ENCODE results near the gene WWP2. TPM values are rescaled to one million over a fixed set of nuclear protein-coding genes. Genes with fewer than 3 reads are reported as not detected.

The WWP2 gene
- total RNA-seq, 2 experiments from 2014 or later = 41.9 to 43.0 TPM

DNA sequence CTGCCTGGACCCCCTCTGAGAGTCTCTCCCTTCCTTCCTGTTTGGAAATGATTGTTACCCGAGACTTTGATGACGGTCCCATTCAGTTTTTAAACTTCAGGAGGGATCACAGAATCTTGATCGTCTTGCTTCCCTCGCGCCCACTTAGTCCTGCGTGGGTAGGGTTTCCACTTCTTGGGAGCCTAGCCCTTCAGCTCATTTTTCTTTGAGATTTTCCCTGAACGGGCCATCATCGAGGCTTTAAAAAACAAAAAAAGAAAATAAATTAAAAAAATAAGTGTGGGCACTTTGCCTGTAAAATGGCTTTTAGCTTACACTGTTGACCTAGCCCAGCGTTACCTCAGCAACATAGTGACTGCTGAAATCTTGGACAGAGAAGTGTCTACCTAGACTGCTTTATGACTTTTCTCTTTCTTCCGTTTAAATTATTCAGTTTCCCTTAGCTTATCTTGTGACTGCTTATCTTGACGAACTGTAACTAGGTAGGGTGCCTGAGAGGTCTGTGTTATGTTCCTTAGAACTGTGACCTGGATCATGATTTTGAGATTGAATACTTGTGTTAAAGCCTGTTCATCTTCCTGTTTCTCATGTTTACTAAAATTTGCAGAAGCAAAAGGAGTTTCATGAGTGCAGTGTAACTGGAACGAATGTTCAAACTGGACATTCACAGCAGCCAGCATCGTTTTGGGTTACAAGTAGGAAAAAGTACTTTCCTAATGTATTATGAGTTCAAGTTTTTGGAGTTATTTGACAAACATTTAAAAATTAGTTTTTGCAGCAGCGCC, 874 bp downstream of the WWP2 start:
- Histone ChIP-seq H3K9me3 (ENCODE audit: control insufficient read depth in 1 of 2, insufficient read depth in 1 of 2, low read length in 2 of 2) (no peaks in the 10 kb centered on the region), H3K27ac (ENCODE audit: low read depth in 1 of 2, low read length in 2 of 2) (peak overlapping the region; percentile 86 to 90), H3K4me3 (ENCODE audit: low read length) (peak overlapping the region; percentile 98), H3K27me3 (ENCODE audit: control insufficient read depth in 1 of 2, insufficient read depth in 2 of 2, low read length in 2 of 2) (no peaks in the 10 kb centered on the region), H3K4me1 (ENCODE audit: insufficient read depth, low read length) (peaks cover 20% of the 10 kb centered on the region), H3K36me3 (ENCODE audit: insufficient read depth, low read length) (no peaks in the 10 kb centered on the region)
- peak; percentile 63 for ATAC-seq (ENCODE audit: poor library complexity)
- ChIA-PET POLR2A (interaction anchor here (0.6 to 2.4 kb wide), 10 partner anchors 9 to 540 kb away, joined by 3 to 38 read pairs (median 4); partner anchors contain the start of genes AARS1, CYB5B, NOB1 and NQO1), CTCF (interaction anchor here (0.6 to 3.6 kb wide), 2 partner anchors 8 to 53 kb away, joined by 3 to 17 read pairs; partner anchors contain the start of gene NOB1)
- H3K4me1 Mint-ChIP-seq (ENCODE audit: low read depth) = peaks cover 40% of the 10 kb centered on the region
- peaks cover 23% of the 10 kb centered on the region for H3K36me3 Mint-ChIP-seq (ENCODE audit: low read depth)
- peak in 5 of 14 experiments; percentile 10 to 57 (median 50) for DNase-seq
- peak overlapping the region; percentile 86 for H3K4me3 Mint-ChIP-seq
- no peaks in the 10 kb centered on the region for H3K9me3 Mint-ChIP-seq
- H3K27me3 Mint-ChIP-seq = no peaks in the 10 kb centered on the region
- intact Hi-C loops (cut with DNase I, micrococcal nuclease) = loop anchor here (2.0 to 5.0 kb wide), 3 partner anchors 196 to 452 kb away; partner anchors contain the start of genes NFAT5 (in 2 of the 2) and VPS4A (in 1 of the 2)
- TF ChIP-seq, protein P1, sequence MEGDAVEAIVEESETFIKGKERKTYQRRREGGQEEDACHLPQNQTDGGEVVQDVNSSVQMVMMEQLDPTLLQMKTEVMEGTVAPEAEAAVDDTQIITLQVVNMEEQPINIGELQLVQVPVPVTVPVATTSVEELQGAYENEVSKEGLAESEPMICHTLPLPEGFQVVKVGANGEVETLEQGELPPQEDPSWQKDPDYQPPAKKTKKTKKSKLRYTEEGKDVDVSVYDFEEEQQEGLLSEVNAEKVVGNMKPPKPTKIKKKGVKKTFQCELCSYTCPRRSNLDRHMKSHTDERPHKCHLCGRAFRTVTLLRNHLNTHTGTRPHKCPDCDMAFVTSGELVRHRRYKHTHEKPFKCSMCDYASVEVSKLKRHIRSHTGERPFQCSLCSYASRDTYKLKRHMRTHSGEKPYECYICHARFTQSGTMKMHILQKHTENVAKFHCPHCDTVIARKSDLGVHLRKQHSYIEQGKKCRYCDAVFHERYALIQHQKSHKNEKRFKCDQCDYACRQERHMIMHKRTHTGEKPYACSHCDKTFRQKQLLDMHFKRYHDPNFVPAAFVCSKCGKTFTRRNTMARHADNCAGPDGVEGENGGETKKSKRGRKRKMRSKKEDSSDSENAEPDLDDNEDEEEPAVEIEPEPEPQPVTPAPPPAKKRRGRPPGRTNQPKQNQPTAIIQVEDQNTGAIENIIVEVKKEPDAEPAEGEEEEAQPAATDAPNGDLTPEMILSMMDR (IDR thresholded peaks at IDR 0.05) = no peak
- H3K27ac Mint-ChIP-seq = peak overlapping the region; percentile 98

DNA sequence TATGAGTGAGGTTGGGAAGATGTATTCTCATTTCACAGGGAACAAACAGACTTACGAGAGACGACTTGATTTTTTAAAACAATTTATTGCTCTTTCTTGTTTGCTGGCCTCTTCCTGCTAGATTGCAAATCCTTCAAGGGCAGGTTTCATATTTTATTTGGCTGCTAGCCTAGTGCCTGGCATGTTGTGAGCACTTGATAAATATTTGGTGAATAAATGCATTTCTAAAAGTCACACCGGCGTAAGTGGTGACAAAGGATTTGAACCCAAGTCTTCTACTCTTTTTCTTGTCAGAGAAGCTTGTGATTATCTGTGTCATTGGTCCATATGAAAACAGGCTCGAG, 1.4 kb downstream of the WWP2 start:
- TF ChIP-seq, protein P1 (IDR thresholded peaks at IDR 0.05) = no peak
- H3K4me1 ChIP-seq (ENCODE audit: insufficient read depth, low read length) = peaks cover 20% of the 10 kb centered on the region
- no peak overlapping the region for H3K4me3 ChIP-seq (ENCODE audit: low read length)
- Mint-ChIP-seq H3K27ac (peak overlapping the region; percentile 98), H3K27me3 (no peaks in the 10 kb centered on the region), H3K4me1 (ENCODE audit: low read depth) (peaks cover 41% of the 10 kb centered on the region), H3K36me3 (ENCODE audit: low read depth) (peaks cover 25% of the 10 kb centered on the region), H3K4me3 (peak overlapping the region; percentile 86), H3K9me3 (no peaks in the 10 kb centered on the region)
- H3K27ac ChIP-seq (ENCODE audit: low read depth in 1 of 2, low read length in 2 of 2) = no peak overlapping the region
- H3K27me3 ChIP-seq (ENCODE audit: control insufficient read depth in 1 of 2, insufficient read depth in 2 of 2, low read length in 2 of 2) = no peaks in the 10 kb centered on the region
- intact Hi-C loops (cut with DNase I, micrococcal nuclease) = loop anchor here (2.0 to 5.0 kb wide), 3 partner anchors 196 to 453 kb away; partner anchors contain the start of genes NFAT5 (in 2 of the 2) and VPS4A (in 1 of the 2)
- ChIA-PET POLR2A (interaction anchor here (1.0 to 2.4 kb wide), 7 partner anchors 8 to 379 kb away, joined by 3 to 38 read pairs (median 3); partner anchors contain the start of genes CYB5B, NOB1 and NQO1), CTCF (interaction anchor here (3.6 kb wide), 1 partner anchor 9 kb away, joined by 17 read pairs; the partner anchor contains the start of gene NOB1)
- no peaks in the 10 kb centered on the region for H3K9me3 ChIP-seq (ENCODE audit: control insufficient read depth in 1 of 2, insufficient read depth in 1 of 2, low read length in 2 of 2)
- no peak for ATAC-seq (ENCODE audit: poor library complexity)
- no peaks in the 10 kb centered on the region for H3K36me3 ChIP-seq (ENCODE audit: insufficient read depth, low read length)
- no peak for DNase-seq

DNA sequence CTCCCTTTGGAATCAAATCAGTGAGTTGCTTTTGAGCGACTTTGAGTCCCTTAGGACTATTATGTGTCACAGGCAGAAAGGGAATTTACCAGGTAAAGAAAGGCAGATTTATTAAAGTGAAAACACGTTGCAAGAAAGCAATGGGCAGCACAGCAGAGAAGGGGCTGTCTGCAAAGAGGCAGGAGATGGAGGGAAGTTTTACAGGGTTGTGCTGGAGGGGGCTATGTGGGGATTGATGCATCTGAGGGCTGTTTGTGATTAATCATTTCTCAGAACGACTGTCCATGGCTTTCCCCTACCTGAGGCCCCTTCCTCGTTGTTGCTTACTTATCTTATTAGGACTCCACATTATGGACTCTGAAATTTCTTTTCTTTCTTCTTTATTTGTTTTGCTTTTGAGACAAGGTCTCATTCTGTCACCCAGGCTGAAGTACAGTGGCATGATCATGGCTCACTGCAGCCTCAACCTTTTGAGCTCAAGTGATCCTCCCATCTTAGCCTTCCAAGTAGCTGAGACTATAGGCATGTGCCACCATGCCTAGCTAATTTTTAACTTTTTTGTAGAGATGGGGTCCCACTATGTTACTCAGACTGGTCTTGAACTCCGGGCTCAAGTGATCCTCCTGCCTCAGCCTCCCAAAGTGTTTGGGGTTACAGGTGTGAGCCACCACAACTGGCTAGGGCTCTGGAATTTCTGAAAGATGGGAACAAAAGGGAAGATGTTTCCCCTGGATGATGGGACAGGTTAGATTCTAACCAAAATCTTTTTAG, 5.5 kb downstream of the WWP2 start:
- ATAC-seq (ENCODE audit: poor library complexity) = no peak
- H3K9me3 Mint-ChIP-seq = no peaks in the 10 kb centered on the region
- H3K4me1 ChIP-seq (ENCODE audit: insufficient read depth, low read length) = peaks cover 22% of the 10 kb centered on the region
- DNase-seq = no peak
- H3K27me3 Mint-ChIP-seq = no peaks in the 10 kb centered on the region
- H3K4me3 Mint-ChIP-seq = no peak overlapping the region
- peaks cover 21% of the 10 kb centered on the region for H3K36me3 Mint-ChIP-seq (ENCODE audit: low read depth)
- ChIA-PET POLR2A (interaction anchor here (1.1 kb wide), 1 partner anchor 13 kb away, joined by 4 read pairs; the partner anchor contains the start of gene NOB1), CTCF (interaction anchor here (0.6 kb wide), 1 partner anchor 312 kb away, joined by 3 read pairs; no protein-coding TSS in a partner anchor)
- H3K36me3 ChIP-seq (ENCODE audit: insufficient read depth, low read length) = no peaks in the 10 kb centered on the region
- H3K27me3 ChIP-seq (ENCODE audit: control insufficient read depth in 1 of 2, insufficient read depth in 2 of 2, low read length in 2 of 2) = no peaks in the 10 kb centered on the region
- intact Hi-C loops (cut with DNase I, micrococcal nuclease) = no loop called here
- H3K9me3 ChIP-seq (ENCODE audit: control insufficient read depth in 1 of 2, insufficient read depth in 1 of 2, low read length in 2 of 2) = no peaks in the 10 kb centered on the region
- no peak overlapping the region for H3K4me3 ChIP-seq (ENCODE audit: low read length)
- no peak overlapping the region for H3K27ac Mint-ChIP-seq
- H3K27ac ChIP-seq (ENCODE audit: low read depth in 1 of 2, low read length in 2 of 2) = no peak overlapping the region
- TF ChIP-seq, protein P1 (IDR thresholded peaks at IDR 0.05) = no peak
- H3K4me1 Mint-ChIP-seq (ENCODE audit: low read depth) = peaks cover 59% of the 10 kb centered on the region
